ENCODE results near the gene XPO5. TPM values are rescaled to one million over a fixed set of nuclear protein-coding genes. Genes with fewer than 3 reads are reported as not detected.

XPO5 gene
- total RNA-seq, 4 donors from 2014 or later = 17.3 to 55.3 (median 27.8) TPM

GRCh38 chr6:43493230-43493629 lies 82.6 kb downstream of the XPO5 start:
- Histone ChIP-seq H3K4me1 (peaks cover 0 to 19% (median 7%) of the 10 kb centered on the region in 4 donors), H3K4me3 (no peak overlapping the region), H3K9me3 (no peaks in the 10 kb centered on the region), H3K27ac (peak overlapping the region in 2 of 4 donors; percentile 58 to 63), H3K27me3 (no peaks in the 10 kb centered on the region), H3K36me3 (peaks cover 0 to 7% (median 0%) of the 10 kb centered on the region in 3 donors)
- no peak for DNase-seq
- TF ChIP-seq POLR2A (IDR thresholded peaks at IDR 0.05) = no peak
- TF ChIP-seq CTCF (IDR thresholded peaks at IDR 0.05) = no peak

- Histone ChIP-seq H3K4me1 (peaks cover 0 to 19% (median 7%) of the 10 kb centered on the region in 4 donors), H3K36me3 (peaks cover 0 to 2% (median 0%) of the 10 kb centered on the region in 3 donors), H3K4me3 (no peak overlapping the region), H3K27me3 (no peaks in the 10 kb centered on the region), H3K9me3 (no peaks in the 10 kb centered on the region), H3K27ac (peak overlapping the region in 2 of 4 donors; percentile 11 to 48)
- no peak for DNase-seq
- no peak for TF ChIP-seq POLR2A (IDR thresholded peaks at IDR 0.05)
- TF ChIP-seq CTCF (IDR thresholded peaks at IDR 0.05) = no peak
Measured at GRCh38 chr6:43492673-43493072, 83.2 kb downstream of the XPO5 start.

GRCh38 chr6:43491750-43492661 lies 83.8 kb downstream of the XPO5 start:
- peak; percentile 28 to 86 (median 86) for DNase-seq
- Histone ChIP-seq H3K27ac (peak overlapping the region in 2 of 4 donors; percentile 11 to 48), H3K9me3 (no peaks in the 10 kb centered on the region), H3K4me1 (peaks cover 0 to 19% (median 7%) of the 10 kb centered on the region in 4 donors), H3K4me3 (no peak overlapping the region), H3K27me3 (no peaks in the 10 kb centered on the region), H3K36me3 (peaks cover 0 to 2% (median 0%) of the 10 kb centered on the region in 3 donors)
- TF ChIP-seq CTCF (IDR thresholded peaks at IDR 0.05) = no peak
- TF ChIP-seq POLR2A (IDR thresholded peaks at IDR 0.05) = no peak

GRCh38 chr6:43490523-43490939 lies 85.3 kb downstream of the XPO5 start:
- H3K27ac ChIP-seq = no peak overlapping the region
- H3K36me3 ChIP-seq = peaks cover 0 to 5% (median 0%) of the 10 kb centered on the region in 3 donors
- H3K4me1 ChIP-seq = peaks cover 0 to 19% (median 7%) of the 10 kb centered on the region in 4 donors
- no peaks in the 10 kb centered on the region for H3K9me3 ChIP-seq
- TF ChIP-seq POLR2A (IDR thresholded peaks at IDR 0.05) (no peak), CTCF (IDR thresholded peaks at IDR 0.05) (no peak)
- no peak for DNase-seq
- no peaks in the 10 kb centered on the region for H3K27me3 ChIP-seq
- no peak overlapping the region for H3K4me3 ChIP-seq

GRCh38 chr6:43489277-43490072 lies 86.4 kb downstream of the XPO5 start:
- Histone ChIP-seq H3K27ac (no peak overlapping the region), H3K9me3 (no peaks in the 10 kb centered on the region)
- TF ChIP-seq POLR2A (IDR thresholded peaks at IDR 0.05) (no peak), CTCF (IDR thresholded peaks at IDR 0.05) (no peak)

More at GRCh38 chr6:43489277-43490072, 86.4 kb downstream of the XPO5 start:
- Histone ChIP-seq H3K27me3 (no peaks in the 10 kb centered on the region), H3K4me1 (peaks cover 0 to 14% (median 2%) of the 10 kb centered on the region in 4 donors), H3K36me3 (peaks cover 0 to 5% (median 0%) of the 10 kb centered on the region in 3 donors), H3K4me3 (no peak overlapping the region)
- DNase-seq = no peak
